Ectodermal cell (in vitro differentiated cells): ENCODE measurements around the gene PGAP6.

Experiments used
- H3K27ac ChIP-seq: 2 replicates; pipeline ENCODE4 v1.7.0; 2013; ENCODE audit warnings: mild to moderate bottlenecking, low read depth, low read length; ENCODE audit not compliant: insufficient read depth, poor library complexity, severe bottlenecking
- H3K27me3 ChIP-seq: 2 replicates; pipeline ENCODE4 v1.7.0; 2013; ENCODE audit warnings: mild to moderate bottlenecking, low read length; ENCODE audit not compliant: insufficient read depth, control insufficient read depth, poor library complexity, severe bottlenecking
- H3K36me3 ChIP-seq: one replicate; pipeline ENCODE4 v1.7.0; 2013; ENCODE audit warnings: low read length; ENCODE audit not compliant: control insufficient read depth, insufficient read depth
- H3K4me1 ChIP-seq: one replicate; pipeline ENCODE4 v1.7.0; 2013; ENCODE audit warnings: low read length; ENCODE audit not compliant: control insufficient read depth, insufficient read depth
- H3K4me3 ChIP-seq: 2 replicates; pipeline ENCODE4 v1.7.0; 2013; ENCODE audit warnings: low read depth, low read length, control low read depth; ENCODE audit not compliant: insufficient read depth
- H3K9me3 ChIP-seq: 2 replicates; pipeline ENCODE4 v1.7.0; 2013; ENCODE audit warnings: mild to moderate bottlenecking, low read length, moderate library complexity; ENCODE audit not compliant: control insufficient read depth
- WGBS, 2 experiments: methylation state at CpG; one replicate each; pipeline ENCODE4 v1.1.7; 2013; ENCODE audit warnings: missing lambda C conversion rate in 2 of 2; 5-methylcytosine and 5-hydroxymethylcytosine counted together

The PGAP6 gene

DNA sequence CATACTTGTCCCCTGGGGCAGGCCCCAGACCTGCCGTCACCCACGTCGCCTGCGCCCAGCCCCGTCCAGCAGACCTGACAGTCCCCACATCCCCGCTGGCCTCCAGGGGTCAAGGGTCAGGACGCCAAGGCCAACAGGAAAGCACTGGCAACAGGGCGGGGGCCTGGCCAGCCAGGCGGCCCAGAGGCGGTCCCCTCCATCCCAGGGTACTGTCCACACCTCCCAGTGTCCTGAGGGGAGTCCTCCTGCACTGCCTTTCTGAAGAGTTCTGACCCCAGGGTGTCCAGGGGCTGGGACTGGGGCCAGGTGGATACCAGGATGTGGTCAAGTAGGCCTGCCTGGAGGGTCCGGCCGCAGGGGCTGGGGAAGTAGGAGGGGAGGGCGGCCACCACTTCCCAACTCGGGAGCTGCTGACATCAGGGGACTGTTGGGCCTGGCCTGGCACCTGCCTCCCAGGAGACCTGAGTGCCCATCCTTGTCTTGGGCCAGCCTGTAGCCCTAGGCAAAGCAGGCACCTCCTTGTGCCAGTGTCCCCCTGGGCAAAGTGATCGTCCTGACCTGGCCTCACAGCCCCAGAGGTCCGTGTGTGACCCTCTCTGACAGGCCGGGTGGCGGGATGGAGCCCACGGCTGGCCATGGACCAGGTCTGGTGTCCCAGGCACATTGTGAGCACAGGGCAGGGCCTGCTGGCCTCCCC is 22.6 kb downstream of the PGAP6 start:
- no peaks in the 10 kb centered on the region for H3K36me3 ChIP-seq
- no peak overlapping the region for H3K27ac ChIP-seq
- 91% methylated on average over 19 of the region's 19 CpGs for WGBS, 2 experiments
- no peaks in the 10 kb centered on the region for H3K4me1 ChIP-seq
- H3K27me3 ChIP-seq = no peaks in the 10 kb centered on the region
- H3K4me3 ChIP-seq = no peak overlapping the region
- H3K9me3 ChIP-seq = no peaks in the 10 kb centered on the region

DNA sequence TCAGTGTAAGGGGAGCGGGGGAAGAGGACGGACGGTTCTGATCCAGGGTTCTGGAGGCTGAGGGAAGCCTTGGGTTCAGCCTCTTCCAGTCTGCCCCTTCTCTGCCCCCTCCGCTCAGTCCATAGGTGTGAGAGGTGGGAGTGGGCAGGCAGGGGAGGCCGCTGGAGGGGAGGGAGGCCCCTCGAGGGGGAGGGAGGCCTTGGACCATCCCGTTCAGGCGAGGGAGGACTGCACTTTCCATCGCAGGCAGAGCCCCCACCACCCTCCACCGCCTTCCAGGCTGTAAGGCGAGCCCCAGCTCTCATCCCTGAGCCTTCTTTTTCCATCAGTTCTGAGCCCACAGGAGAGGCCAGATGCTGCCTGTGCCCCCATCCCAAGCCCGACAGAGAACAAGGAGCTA is 25.0 kb downstream of the PGAP6 start:
- Histone ChIP-seq H3K9me3 (no peaks in the 10 kb centered on the region), H3K27ac (no peak overlapping the region), H3K4me1 (no peaks in the 10 kb centered on the region), H3K36me3 (no peaks in the 10 kb centered on the region), H3K4me3 (no peak overlapping the region), H3K27me3 (no peaks in the 10 kb centered on the region)
- WGBS, 2 experiments = 81 to 85% methylated on average over 12 of the region's 12 CpGs

DNA sequence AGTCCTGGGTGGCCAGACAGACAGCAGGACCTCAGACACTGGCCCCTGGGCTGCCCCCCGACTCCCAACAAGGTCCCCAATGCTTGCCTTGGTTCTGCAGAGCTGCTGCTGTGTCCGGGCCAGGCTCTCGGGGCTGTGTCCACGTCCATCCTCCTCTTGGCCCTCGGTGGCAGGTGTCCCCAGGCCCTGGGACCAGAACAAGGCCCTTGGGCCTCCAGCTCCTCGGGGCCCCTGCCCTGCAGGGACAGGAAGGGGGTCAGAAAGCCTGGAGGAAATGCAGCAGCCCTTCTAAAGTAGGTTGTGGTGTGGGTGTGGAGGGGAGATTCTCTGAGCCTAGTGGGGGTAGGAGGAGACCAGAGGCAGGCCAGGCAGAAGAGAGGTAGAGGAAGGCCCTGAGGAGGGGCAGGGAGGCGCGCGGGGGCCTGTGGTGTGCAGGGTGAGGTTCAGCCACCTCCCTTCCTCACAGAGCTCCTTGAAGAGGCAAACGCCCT is 26.8 kb downstream of the PGAP6 start:
- H3K27me3 ChIP-seq = no peaks in the 10 kb centered on the region
- H3K9me3 ChIP-seq = no peaks in the 10 kb centered on the region
- 93 to 95% methylated on average over 10 of the region's 10 CpGs for WGBS, 2 experiments
- no peaks in the 10 kb centered on the region for H3K4me1 ChIP-seq
- H3K36me3 ChIP-seq = no peaks in the 10 kb centered on the region
- no peak overlapping the region for H3K4me3 ChIP-seq
- no peak overlapping the region for H3K27ac ChIP-seq

DNA sequence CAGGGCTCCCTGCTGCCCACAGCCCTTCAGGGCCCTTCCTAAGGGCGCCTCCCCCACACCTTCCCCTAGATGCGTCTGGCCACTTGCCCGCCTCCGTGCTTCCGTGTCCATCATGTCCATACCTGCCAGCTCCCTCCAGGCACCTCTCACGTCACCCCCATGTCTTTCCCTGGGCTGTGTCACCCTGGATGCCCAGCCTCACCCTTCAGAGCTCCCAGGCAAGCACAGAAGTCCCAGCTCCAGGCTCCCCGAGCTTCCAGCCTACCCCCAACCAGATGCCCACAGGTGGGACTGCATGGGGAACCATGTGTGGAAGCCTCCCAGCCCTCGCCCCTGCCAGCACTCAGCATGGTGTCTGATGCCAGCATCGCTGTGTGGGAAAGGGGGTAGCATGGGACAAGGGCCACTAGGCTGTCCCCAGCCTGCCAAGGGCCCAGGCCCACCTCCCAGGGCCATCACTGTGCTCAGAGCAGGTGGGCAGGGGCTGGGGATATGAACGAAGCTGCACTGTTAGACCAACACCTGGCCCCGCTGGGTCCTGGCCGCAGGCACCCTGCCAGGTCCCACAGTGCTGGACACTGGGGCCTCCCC is 27.4 kb downstream of the PGAP6 start:
- H3K27ac ChIP-seq = no peak overlapping the region
- H3K36me3 ChIP-seq = no peaks in the 10 kb centered on the region
- no peaks in the 10 kb centered on the region for H3K9me3 ChIP-seq
- H3K4me3 ChIP-seq = no peak overlapping the region
- H3K4me1 ChIP-seq = no peaks in the 10 kb centered on the region
- no peaks in the 10 kb centered on the region for H3K27me3 ChIP-seq
- WGBS, 2 experiments = 92 to 93% methylated on average over 12 of the region's 12 CpGs

DNA sequence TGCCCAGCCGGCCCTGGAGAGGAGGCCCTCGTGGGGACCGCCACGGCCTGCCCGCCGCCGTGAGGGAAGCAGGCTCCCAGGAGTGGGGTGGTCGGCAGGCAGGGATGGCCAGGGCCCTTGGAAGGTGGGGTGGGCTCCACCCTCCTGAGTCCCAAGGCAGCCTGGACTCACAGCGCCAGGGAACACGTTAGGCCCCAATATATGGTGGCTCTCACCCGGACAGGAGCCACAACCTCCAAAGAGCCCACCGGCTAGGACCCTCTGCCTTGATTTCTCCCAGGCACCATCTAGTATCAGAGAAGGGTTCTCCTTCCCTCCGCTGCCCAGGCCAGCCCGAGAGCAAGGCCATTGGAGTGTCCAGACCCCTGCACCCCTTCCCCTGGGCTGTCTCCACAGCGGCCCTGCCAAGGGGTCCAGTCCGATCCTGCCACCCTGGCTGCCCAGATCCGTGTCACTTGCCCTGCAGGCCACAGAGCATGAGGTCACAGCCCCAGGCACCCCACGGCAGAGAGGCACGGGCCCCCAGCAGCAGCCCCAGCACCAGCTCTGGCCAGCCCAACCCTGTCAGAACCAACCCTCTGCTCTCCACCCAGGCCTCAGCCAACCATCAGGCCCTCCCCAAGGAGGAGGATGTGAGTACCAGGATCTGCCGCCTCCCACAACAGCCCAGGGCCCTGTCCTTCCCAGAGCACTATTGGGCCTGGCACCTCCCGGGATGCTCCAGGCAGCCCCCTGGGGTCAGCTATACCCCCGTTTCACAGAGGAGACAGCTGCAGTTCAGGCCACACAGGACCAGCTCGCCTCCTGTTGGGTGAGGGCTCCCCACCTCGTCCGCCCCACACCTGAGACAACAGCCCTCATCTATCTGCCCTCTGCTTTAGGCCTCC is 28.1 kb downstream of the PGAP6 start:
- H3K4me1 ChIP-seq = no peaks in the 10 kb centered on the region
- no peak overlapping the region for H3K27ac ChIP-seq
- 70 to 71% methylated on average over 25 of the region's 25 CpGs for WGBS, 2 experiments
- H3K27me3 ChIP-seq = no peaks in the 10 kb centered on the region
- H3K4me3 ChIP-seq = peak overlapping the region; percentile 30
- H3K9me3 ChIP-seq = no peaks in the 10 kb centered on the region
- H3K36me3 ChIP-seq = no peaks in the 10 kb centered on the region

DNA sequence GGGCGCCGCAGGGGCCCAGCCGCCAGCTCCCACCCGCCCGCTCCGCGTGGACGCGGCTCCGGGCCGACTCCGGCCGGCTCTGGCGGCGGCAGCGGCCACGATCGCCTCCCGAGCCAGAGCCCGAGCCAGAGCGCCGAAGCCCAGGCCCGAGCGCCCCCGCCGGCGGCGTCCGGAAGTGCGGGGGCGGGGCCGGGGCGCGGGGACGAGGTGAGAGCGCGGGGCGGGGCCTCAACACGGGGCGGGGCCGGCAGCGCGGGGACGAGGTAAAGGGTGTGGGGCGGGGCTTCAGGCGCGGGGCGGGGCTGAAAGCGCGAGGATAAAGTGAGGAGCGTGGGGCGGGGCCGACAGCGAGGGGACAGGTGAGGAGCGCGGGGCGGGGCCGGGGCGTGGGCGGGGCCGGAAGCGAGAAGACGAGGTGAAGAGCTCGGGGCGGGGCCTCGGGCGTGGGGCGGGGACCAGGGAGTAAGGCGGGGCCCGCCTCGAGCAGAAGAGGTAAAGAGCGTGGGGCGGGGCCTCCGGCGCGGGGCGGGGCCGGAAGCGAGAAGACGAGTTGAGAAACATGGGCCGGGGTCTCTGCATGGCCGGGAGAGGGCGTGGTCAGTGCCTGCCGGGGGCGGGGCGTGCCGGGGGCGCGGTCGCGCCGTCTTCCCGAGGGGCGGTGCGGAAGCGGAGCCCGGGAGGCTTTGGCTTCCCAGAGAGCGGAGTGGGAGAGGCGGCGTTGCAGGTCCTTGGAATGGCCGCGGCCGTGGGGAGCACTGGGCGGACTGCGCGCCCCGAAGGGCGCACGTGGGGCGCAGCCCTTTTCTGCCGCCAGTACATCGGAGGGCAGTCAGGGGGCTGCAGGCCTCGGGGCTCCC is 29.0 kb downstream of the PGAP6 start, which contains the start of gene AXIN1:
TSS of gene AXIN1 (minus strand) at position 177 of the 857 bp plus-strand sequence. CDS start 5,698 bp downstream, outside the sequence.
- no peaks in the 10 kb centered on the region for H3K4me1 ChIP-seq
- H3K9me3 ChIP-seq = no peaks in the 10 kb centered on the region
- no peak within 1 kb of the TSS for H3K27ac ChIP-seq
- no peaks in the 10 kb centered on the region for H3K27me3 ChIP-seq
- H3K4me3 ChIP-seq = peak within 1 kb of the TSS; percentile 70
- 1% methylated on average over 113 of the region's 113 CpGs for WGBS, 2 experiments
- no peaks in the 10 kb centered on the region for H3K36me3 ChIP-seq

DNA sequence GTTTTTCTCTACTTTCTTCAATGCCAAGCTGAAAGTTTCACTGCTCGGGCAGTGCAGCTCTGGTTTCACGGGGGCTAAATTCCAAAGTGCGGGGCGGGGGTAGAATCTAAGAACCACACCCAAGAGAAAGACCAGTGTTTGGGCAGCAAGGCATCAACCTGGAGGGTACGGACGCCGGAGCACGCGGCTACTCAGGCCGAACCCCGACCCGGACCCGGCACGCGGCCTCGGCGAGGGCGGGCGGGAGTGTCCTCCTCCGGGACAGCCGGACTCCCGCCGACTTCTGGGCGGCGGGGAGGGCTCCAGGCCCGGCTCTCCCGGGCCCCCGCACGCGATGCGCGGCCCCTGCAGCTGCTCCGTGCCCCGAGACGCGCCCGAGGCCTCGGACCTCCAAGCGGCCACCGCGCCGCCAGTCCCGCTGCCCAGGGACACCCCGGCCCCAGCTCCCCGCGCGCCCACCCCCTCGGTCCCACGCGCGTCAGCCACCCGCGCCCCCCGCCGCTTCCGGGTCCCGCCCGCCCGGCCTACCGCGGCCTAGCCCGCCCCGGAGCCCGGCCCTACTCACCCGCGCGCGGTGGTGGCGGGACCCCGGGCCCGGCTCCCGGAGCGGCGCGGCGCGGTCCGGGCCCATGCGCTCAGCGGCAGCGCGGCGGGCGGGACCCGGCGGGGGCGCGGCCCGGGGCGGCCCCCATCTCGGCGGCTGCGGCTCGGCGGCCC is 29.8 kb downstream of the PGAP6 start:
- Histone ChIP-seq H3K4me3 (peak overlapping the region; percentile 70), H3K27me3 (no peaks in the 10 kb centered on the region), H3K36me3 (no peaks in the 10 kb centered on the region), H3K4me1 (no peaks in the 10 kb centered on the region), H3K27ac (no peak overlapping the region), H3K9me3 (no peaks in the 10 kb centered on the region)
- WGBS, 2 experiments = 0% methylated on average over 95 of the region's 95 CpGs

DNA sequence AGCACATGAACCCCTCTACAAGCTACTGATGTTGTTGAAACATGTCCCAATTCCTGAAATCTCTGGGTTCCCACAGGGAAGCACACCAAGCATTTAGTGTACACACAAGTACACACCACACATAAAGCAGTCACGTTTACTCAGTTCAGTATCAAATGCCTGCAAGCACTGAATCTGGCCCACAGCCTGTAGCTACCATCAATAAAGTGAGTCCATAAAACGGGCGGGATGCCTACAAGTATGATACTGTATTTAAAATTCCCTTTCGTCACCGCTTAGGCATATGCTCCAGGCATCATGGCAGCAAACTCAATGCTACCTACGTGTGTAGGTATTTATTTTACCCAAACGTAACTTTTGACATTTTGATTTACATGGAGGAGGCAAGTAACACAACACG is 31.6 kb downstream of the PGAP6 start:
- no peaks in the 10 kb centered on the region for H3K27me3 ChIP-seq

DNA sequence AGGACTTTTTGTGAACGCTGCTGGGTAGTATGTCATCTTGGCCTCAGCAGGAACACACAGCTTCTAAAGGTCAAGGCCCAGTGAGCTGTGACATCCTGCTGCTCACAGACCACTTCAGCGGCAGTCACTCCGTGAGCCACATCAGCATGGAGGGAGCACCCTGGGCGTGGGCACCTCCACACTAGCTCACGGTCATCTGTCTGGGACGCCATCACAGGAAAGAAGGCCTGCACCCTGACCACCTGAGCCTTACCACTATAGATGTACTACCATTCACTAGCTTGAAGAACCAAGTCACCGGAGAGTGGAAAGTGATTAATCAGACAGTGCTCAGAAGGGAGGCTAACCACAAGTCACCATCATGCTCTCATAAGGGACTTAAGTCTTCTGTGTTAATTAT is 32.6 kb downstream of the PGAP6 start:
- Histone ChIP-seq H3K36me3 (peaks cover 7% of the 10 kb centered on the region), H3K4me1 (no peaks in the 10 kb centered on the region), H3K9me3 (no peaks in the 10 kb centered on the region), H3K27ac (no peak overlapping the region), H3K4me3 (no peak overlapping the region), H3K27me3 (no peaks in the 10 kb centered on the region)
- 93 to 94% methylated on average over 7 of the region's 7 CpGs for WGBS, 2 experiments

More for the DNA sequence above, 31.6 kb downstream of the PGAP6 start:
- Histone ChIP-seq H3K27ac (no peak overlapping the region), H3K36me3 (peaks cover 5% of the 10 kb centered on the region), H3K9me3 (no peaks in the 10 kb centered on the region), H3K4me3 (no peak overlapping the region), H3K4me1 (no peaks in the 10 kb centered on the region)
- 86% methylated on average over 8 of the region's 8 CpGs for WGBS, 2 experiments
